ENCODE measurements around the gene FHIT. TPM values are rescaled to one million over a fixed set of nuclear protein-coding genes. Genes with fewer than 3 reads are reported as not detected.

Gene FHIT
- polyA plus RNA-seq, 1 of the 3 experiments (the other 2 are of a cell fraction), result 0.41 TPM

GRCh38 chr3:61114316-61114953 lies 136.8 kb downstream of the FHIT start:
- WGBS (ENCODE audit: low lambda C conversion rate), result 53% methylated on average over 4 of the region's 4 CpGs
- no peaks in the 10 kb centered on the region for H3K36me3 ChIP-seq (replicated peaks in 1 of 2; ENCODE audit: control insufficient read depth in 1 of 2, insufficient read depth in 2 of 2, low read length in 1 of 2)
- H3K79me2 ChIP-seq (ENCODE audit: insufficient read depth), result no peaks in the 10 kb centered on the region
- no peak for DNase-seq
- no peaks in the 10 kb centered on the region for H3K9me3 ChIP-seq
- no peak overlapping the region for H3K4me3 ChIP-seq (ENCODE audit: low read depth in 2 of 2, low read length in 1 of 2)
- H4K20me1 ChIP-seq (ENCODE audit: insufficient read depth), result no peaks in the 10 kb centered on the region
- H2AFZ ChIP-seq (ENCODE audit: low read depth), result no peak overlapping the region
- ChIA-PET CTCF (no interaction called here), POLR2A (no interaction called here)
- H3K4me2 ChIP-seq, result no peak overlapping the region
- TF ChIP-seq USF1 (IDR thresholded peaks at IDR 0.05; ENCODE audit: borderline replicate concordance, low read depth) (no peak), NFIC (IDR thresholded peaks at IDR 0.05; ENCODE audit: borderline replicate concordance) (no peak), GABPA (IDR thresholded peaks at IDR 0.05; ENCODE audit: low read depth) (no peak), FOXJ3 (CRISPR knock-in tag; IDR thresholded peaks at IDR 0.05) (no peak), YY1 (IDR thresholded peaks at IDR 0.05; ENCODE audit: low read depth) (no peak)
- TF ChIP-seq, protein P1, sequence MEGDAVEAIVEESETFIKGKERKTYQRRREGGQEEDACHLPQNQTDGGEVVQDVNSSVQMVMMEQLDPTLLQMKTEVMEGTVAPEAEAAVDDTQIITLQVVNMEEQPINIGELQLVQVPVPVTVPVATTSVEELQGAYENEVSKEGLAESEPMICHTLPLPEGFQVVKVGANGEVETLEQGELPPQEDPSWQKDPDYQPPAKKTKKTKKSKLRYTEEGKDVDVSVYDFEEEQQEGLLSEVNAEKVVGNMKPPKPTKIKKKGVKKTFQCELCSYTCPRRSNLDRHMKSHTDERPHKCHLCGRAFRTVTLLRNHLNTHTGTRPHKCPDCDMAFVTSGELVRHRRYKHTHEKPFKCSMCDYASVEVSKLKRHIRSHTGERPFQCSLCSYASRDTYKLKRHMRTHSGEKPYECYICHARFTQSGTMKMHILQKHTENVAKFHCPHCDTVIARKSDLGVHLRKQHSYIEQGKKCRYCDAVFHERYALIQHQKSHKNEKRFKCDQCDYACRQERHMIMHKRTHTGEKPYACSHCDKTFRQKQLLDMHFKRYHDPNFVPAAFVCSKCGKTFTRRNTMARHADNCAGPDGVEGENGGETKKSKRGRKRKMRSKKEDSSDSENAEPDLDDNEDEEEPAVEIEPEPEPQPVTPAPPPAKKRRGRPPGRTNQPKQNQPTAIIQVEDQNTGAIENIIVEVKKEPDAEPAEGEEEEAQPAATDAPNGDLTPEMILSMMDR (IDR thresholded peaks at IDR 0.05), result no peak
- peaks cover 0 to 2% of the 10 kb centered on the region in 2 experiments; a peak in 1 of 4 replicates for H3K4me1 ChIP-seq (ENCODE audit: control insufficient read depth in 1 of 2, insufficient read depth in 2 of 2, low read depth in 1 of 2, low read length in 1 of 2)
- H3K27me3 ChIP-seq (ENCODE audit: insufficient read depth), result no peaks in the 10 kb centered on the region
- no peak overlapping the region for H3K9ac ChIP-seq
- no peaks in the 10 kb centered on the region for H3K9me2 ChIP-seq
- H3F3A ChIP-seq (replicated peaks; ENCODE audit: insufficient read depth), result no peaks in the 10 kb centered on the region
- H3K27ac ChIP-seq (ENCODE audit: low read depth in 2 of 2, low read length in 1 of 2), result no peak overlapping the region

- no peaks in the 10 kb centered on the region for H3K27me3 ChIP-seq (ENCODE audit: insufficient read depth)
- WGBS (ENCODE audit: low lambda C conversion rate), result 79% methylated on average over 4 of the region's 4 CpGs
- TF ChIP-seq TCF12 (IDR thresholded peaks at IDR 0.05), result no peak
- no peak for TF ChIP-seq SIN3A (IDR thresholded peaks at IDR 0.05; ENCODE audit: borderline replicate concordance, low read depth, low read length)
- no peak for TF ChIP-seq JUND (IDR thresholded peaks at IDR 0.05)
- TF ChIP-seq, protein P2, sequence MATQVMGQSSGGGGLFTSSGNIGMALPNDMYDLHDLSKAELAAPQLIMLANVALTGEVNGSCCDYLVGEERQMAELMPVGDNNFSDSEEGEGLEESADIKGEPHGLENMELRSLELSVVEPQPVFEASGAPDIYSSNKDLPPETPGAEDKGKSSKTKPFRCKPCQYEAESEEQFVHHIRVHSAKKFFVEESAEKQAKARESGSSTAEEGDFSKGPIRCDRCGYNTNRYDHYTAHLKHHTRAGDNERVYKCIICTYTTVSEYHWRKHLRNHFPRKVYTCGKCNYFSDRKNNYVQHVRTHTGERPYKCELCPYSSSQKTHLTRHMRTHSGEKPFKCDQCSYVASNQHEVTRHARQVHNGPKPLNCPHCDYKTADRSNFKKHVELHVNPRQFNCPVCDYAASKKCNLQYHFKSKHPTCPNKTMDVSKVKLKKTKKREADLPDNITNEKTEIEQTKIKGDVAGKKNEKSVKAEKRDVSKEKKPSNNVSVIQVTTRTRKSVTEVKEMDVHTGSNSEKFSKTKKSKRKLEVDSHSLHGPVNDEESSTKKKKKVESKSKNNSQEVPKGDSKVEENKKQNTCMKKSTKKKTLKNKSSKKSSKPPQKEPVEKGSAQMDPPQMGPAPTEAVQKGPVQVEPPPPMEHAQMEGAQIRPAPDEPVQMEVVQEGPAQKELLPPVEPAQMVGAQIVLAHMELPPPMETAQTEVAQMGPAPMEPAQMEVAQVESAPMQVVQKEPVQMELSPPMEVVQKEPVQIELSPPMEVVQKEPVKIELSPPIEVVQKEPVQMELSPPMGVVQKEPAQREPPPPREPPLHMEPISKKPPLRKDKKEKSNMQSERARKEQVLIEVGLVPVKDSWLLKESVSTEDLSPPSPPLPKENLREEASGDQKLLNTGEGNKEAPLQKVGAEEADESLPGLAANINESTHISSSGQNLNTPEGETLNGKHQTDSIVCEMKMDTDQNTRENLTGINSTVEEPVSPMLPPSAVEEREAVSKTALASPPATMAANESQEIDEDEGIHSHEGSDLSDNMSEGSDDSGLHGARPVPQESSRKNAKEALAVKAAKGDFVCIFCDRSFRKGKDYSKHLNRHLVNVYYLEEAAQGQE (IDR thresholded peaks at IDR 0.05; ENCODE audit: low read depth, low read length), result no peak
- TF ChIP-seq FOSL2 (IDR thresholded peaks at IDR 0.05; ENCODE audit: borderline replicate concordance, low read depth), result no peak
- no peak for TF ChIP-seq USF1 (IDR thresholded peaks at IDR 0.05; ENCODE audit: borderline replicate concordance, low read depth)
- TF ChIP-seq EZH2phosphoT487 (IDR thresholded peaks at IDR 0.05; ENCODE audit: borderline replicate concordance, low read depth), result no peak
- no peak for TF ChIP-seq CHD2 (IDR thresholded peaks at IDR 0.05; ENCODE audit: low read length, partially characterized antibody)
- TF ChIP-seq GABPA (IDR thresholded peaks at IDR 0.05; ENCODE audit: low read depth), result no peak
- no peak for TF ChIP-seq USF2 (IDR thresholded peaks at IDR 0.05; ENCODE audit: borderline replicate concordance, low read depth, low read length)
- TF ChIP-seq EP300 (IDR thresholded peaks at IDR 0.05; ENCODE audit: borderline replicate concordance in 1 of 2, low read depth in 1 of 2, low read length in 1 of 2), result no peak
- TF ChIP-seq YY1 (IDR thresholded peaks at IDR 0.05; ENCODE audit: low read depth), result no peak
- TF ChIP-seq, protein P3, sequence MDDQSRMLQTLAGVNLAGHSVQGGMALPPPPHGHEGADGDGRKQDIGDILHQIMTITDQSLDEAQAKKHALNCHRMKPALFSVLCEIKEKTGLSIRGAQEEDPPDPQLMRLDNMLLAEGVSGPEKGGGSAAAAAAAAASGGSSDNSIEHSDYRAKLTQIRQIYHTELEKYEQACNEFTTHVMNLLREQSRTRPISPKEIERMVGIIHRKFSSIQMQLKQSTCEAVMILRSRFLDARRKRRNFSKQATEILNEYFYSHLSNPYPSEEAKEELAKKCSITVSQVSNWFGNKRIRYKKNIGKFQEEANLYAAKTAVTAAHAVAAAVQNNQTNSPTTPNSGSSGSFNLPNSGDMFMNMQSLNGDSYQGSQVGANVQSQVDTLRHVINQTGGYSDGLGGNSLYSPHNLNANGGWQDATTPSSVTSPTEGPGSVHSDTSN (IDR thresholded peaks at IDR 0.05), result no peak
- TF ChIP-seq RFX5 (IDR thresholded peaks at IDR 0.05; ENCODE audit: low read length), result no peak
- no peak for TF ChIP-seq ELF1 (IDR thresholded peaks at IDR 0.05)
Measured at GRCh38 chr3:61111825-61112224, 139.4 kb downstream of the FHIT start.

More at GRCh38 chr3:61111825-61112224, 139.4 kb downstream of the FHIT start:
- Histone ChIP-seq H4K20me1 (ENCODE audit: insufficient read depth) (no peaks in the 10 kb centered on the region), H3K36me3 (replicated peaks in 1 of 2; ENCODE audit: control insufficient read depth in 1 of 2, insufficient read depth in 2 of 2, low read length in 1 of 2) (no peaks in the 10 kb centered on the region), H3K9me3 (no peaks in the 10 kb centered on the region), H3F3A (replicated peaks; ENCODE audit: insufficient read depth) (no peaks in the 10 kb centered on the region), H3K4me2 (no peak overlapping the region), H3K9me2 (no peaks in the 10 kb centered on the region), H3K4me1 (ENCODE audit: control insufficient read depth in 1 of 2, insufficient read depth in 2 of 2, low read depth in 1 of 2, low read length in 1 of 2) (peaks cover 0 to 2% of the 10 kb centered on the region in 2 experiments; a peak in 1 of 4 replicates), H2AFZ (ENCODE audit: low read depth) (no peak overlapping the region), H3K4me3 (ENCODE audit: low read depth in 2 of 2, low read length in 1 of 2) (no peak overlapping the region), H3K79me2 (ENCODE audit: insufficient read depth) (no peaks in the 10 kb centered on the region), H3K27ac (ENCODE audit: low read depth in 2 of 2, low read length in 1 of 2) (no peak overlapping the region), H3K9ac (no peak overlapping the region)
- no peak for DNase-seq
- POLR2A ChIA-PET, result no interaction called here
- CTCF ChIA-PET, result interaction anchor here (0.7 kb wide), 1 partner anchor 1537 kb away, joined by 3 read pairs; no protein-coding TSS in a partner anchor
